ENCODE results near the gene MCU. TPM values are rescaled to one million over a fixed set of nuclear protein-coding genes. Genes with fewer than 3 reads are reported as not detected.

Gene MCU
- total RNA-seq, 1 experiment from 2014 or later: 37.2 TPM

- Mint-ChIP-seq H3K36me3 (no peaks in the 10 kb centered on the region), H3K4me3 (no peak overlapping the region), H3K27ac (peak overlapping the region; percentile 66), H3K27me3 (ENCODE audit: low read depth) (no peaks in the 10 kb centered on the region), H3K9me3 (no peaks in the 10 kb centered on the region), H3K4me1 (peaks cover 54% of the 10 kb centered on the region)
- ChIA-PET POLR2A (interaction anchor here (1.5 kb wide), 1 partner anchor 367 kb away, joined by 3 read pairs; no protein-coding TSS in a partner anchor), CTCF (interaction anchor here (1.6 kb wide), 1 partner anchor 40 kb away, joined by 7 read pairs; no protein-coding TSS in a partner anchor)
- ATAC-seq: peak; percentile 59
- DNase-seq (ENCODE audit: low spot score): no peak
- TF ChIP-seq JUN (CRISPR knock-in tag; IDR thresholded peaks at IDR 0.05): no peak
- no peak for TF ChIP-seq SOX15 (CRISPR knock-in tag; IDR thresholded peaks at IDR 0.05)
- no peak for TF ChIP-seq NR2C2 (CRISPR knock-in tag; IDR thresholded peaks at IDR 0.05)
- TF ChIP-seq PRDM15 (CRISPR knock-in tag; IDR thresholded peaks at IDR 0.05): no peak
- TF ChIP-seq TCF7 (CRISPR knock-in tag; IDR thresholded peaks at IDR 0.05; ENCODE audit: low read depth): no peak
- TF ChIP-seq KAT7 (CRISPR knock-in tag; IDR thresholded peaks at IDR 0.05; ENCODE audit: borderline replicate concordance): no peak
- TF ChIP-seq GTF2I (CRISPR knock-in tag; conservative IDR thresholded peaks at IDR 0.05): no peak
- TF ChIP-seq, protein P1, sequence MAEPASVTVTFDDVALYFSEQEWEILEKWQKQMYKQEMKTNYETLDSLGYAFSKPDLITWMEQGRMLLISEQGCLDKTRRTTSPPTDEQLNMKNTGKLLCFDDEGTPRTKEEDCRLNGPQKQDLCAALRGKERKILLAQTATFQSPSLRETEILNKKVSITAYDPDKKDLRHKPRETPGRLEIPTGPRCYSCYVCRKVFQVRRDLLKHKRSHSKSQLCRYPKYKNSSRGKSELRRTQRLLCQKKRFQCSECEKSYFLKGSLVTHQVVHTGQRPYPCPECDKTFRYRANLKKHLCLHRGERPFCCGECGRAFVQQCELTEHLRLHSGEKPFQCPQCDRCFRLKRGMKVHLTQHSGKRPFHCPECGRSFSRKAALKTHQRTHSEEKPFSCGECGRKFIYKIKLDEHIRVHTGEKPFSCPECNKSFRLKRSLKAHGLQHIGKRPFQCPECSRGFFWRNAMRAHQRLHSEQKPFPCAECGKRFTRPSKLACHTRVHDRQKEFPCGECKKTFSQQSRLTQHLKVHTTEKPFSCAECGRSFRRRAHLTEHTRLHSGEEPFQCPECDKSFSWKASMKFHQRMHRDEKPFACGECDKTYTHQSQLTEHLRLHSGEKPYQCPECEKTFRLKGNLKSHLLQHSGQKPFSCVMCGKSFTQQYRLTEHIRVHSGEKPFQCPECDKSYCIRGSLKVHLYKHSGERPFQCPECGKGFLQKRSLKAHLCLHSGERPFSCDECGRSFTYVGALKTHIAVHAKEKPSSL (CRISPR knock-in tag; conservative IDR thresholded peaks at IDR 0.05): no peak
- TF ChIP-seq, protein P2, sequence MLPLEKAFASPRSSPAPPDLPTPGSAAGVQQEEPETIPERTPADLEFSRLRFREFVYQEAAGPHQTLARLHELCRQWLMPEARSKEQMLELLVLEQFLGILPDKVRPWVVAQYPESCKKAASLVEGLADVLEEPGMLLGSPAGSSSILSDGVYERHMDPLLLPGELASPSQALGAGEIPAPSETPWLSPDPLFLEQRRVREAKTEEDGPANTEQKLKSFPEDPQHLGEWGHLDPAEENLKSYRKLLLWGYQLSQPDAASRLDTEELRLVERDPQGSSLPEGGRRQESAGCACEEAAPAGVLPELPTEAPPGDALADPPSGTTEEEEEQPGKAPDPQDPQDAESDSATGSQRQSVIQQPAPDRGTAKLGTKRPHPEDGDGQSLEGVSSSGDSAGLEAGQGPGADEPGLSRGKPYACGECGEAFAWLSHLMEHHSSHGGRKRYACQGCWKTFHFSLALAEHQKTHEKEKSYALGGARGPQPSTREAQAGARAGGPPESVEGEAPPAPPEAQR (CRISPR knock-in tag; IDR thresholded peaks at IDR 0.05): no peak
- no peak for TF ChIP-seq OVOL2 (CRISPR knock-in tag; IDR thresholded peaks at IDR 0.05; ENCODE audit: borderline replicate concordance)
- TF ChIP-seq, protein P3, sequence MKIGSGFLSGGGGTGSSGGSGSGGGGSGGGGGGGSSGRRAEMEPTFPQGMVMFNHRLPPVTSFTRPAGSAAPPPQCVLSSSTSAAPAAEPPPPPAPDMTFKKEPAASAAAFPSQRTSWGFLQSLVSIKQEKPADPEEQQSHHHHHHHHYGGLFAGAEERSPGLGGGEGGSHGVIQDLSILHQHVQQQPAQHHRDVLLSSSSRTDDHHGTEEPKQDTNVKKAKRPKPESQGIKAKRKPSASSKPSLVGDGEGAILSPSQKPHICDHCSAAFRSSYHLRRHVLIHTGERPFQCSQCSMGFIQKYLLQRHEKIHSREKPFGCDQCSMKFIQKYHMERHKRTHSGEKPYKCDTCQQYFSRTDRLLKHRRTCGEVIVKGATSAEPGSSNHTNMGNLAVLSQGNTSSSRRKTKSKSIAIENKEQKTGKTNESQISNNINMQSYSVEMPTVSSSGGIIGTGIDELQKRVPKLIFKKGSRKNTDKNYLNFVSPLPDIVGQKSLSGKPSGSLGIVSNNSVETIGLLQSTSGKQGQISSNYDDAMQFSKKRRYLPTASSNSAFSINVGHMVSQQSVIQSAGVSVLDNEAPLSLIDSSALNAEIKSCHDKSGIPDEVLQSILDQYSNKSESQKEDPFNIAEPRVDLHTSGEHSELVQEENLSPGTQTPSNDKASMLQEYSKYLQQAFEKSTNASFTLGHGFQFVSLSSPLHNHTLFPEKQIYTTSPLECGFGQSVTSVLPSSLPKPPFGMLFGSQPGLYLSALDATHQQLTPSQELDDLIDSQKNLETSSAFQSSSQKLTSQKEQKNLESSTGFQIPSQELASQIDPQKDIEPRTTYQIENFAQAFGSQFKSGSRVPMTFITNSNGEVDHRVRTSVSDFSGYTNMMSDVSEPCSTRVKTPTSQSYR (CRISPR knock-in tag; IDR thresholded peaks at IDR 0.05): no peak
- TF ChIP-seq NFE2L1 (CRISPR knock-in tag; IDR thresholded peaks at IDR 0.05): no peak
- TF ChIP-seq, protein P4, sequence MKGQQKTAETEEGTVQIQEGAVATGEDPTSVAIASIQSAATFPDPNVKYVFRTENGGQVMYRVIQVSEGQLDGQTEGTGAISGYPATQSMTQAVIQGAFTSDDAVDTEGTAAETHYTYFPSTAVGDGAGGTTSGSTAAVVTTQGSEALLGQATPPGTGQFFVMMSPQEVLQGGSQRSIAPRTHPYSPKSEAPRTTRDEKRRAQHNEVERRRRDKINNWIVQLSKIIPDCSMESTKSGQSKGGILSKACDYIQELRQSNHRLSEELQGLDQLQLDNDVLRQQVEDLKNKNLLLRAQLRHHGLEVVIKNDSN (CRISPR knock-in tag; IDR thresholded peaks at IDR 0.05): no peak
- TF ChIP-seq AR (CRISPR knock-in tag; IDR thresholded peaks at IDR 0.05): no peak
- no peak for TF ChIP-seq MLX (CRISPR knock-in tag; IDR thresholded peaks at IDR 0.05)
- TF ChIP-seq, protein P5, sequence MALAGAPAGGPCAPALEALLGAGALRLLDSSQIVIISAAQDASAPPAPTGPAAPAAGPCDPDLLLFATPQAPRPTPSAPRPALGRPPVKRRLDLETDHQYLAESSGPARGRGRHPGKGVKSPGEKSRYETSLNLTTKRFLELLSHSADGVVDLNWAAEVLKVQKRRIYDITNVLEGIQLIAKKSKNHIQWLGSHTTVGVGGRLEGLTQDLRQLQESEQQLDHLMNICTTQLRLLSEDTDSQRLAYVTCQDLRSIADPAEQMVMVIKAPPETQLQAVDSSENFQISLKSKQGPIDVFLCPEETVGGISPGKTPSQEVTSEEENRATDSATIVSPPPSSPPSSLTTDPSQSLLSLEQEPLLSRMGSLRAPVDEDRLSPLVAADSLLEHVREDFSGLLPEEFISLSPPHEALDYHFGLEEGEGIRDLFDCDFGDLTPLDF (CRISPR knock-in tag; IDR thresholded peaks at IDR 0.05): no peak
- TF ChIP-seq, protein P6, sequence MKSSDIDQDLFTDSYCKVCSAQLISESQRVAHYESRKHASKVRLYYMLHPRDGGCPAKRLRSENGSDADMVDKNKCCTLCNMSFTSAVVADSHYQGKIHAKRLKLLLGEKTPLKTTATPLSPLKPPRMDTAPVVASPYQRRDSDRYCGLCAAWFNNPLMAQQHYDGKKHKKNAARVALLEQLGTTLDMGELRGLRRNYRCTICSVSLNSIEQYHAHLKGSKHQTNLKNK (CRISPR knock-in tag; IDR thresholded peaks at IDR 0.05): no peak
These were observed 101.8 kb downstream of the MCU start for GRCh38 chr10:72793752-72794151.
